Measurements from ENCODE around the gene A4GALT.

GRCh38 chr22:42655693-42656092 is 65.0 kb downstream of the A4GALT start:
- TF ChIP-seq GLIS3 (CRISPR knock-in tag; IDR thresholded peaks at IDR 0.05): no peak
- no peak for TF ChIP-seq ZFP3 (CRISPR knock-in tag; IDR thresholded peaks at IDR 0.05)
- no peak for TF ChIP-seq CSDC2 (CRISPR knock-in tag; IDR thresholded peaks at IDR 0.05)

All from SK-N-SH treated with all-trans-retinoic acid at 6 μM for 48 hours (cell line).